Effector CD8-positive, alpha-beta T cell (primary cell): ENCODE measurements around the gene SLC5A1.

Experiments
- DNase-seq: peaks from one replicate; lab custom pipeline; 2025; lab: John Stamatoyannopoulos, UW

The SLC5A1 gene

DNA sequence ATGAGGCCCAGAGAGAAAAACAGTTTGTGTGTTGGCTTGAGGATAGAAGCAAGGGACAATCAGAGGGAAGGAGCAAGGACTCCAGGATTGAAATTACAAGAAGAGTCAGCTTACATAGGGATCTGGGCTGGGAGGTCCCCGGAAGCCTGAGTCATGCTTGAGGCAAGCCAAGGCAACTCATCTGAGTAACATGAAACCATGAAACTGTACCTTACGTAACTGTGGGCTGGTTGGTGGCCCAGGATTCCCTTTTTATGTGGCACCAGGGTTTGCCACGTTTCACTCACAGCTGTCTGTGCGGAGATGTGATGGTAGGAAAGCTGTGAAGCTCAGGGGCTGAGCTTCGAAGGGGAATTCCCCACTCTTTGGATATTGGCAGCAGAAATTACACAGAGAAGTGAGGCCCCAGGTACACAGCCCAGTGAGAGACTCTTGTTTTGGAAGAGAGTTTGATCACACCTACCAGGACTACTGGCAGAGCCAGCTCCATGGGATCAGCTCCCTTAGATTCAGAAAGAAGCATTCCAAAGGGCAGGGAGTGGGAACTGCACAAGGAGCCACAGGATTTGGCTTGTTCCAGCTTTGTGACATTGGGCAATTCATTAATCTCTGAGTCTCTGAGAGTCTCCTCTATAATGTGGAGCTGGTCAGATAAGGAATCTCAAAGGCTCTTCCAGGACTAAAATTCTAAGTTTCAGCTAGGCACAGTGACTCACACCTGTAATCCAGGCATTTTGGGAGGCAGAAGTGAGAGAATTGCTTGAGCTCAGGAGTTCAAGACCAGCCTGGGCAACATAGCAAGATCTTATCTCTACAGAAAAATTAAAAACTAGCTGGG, 7.8 kb downstream of the SLC5A1 start:
- no peak for DNase-seq

DNA sequence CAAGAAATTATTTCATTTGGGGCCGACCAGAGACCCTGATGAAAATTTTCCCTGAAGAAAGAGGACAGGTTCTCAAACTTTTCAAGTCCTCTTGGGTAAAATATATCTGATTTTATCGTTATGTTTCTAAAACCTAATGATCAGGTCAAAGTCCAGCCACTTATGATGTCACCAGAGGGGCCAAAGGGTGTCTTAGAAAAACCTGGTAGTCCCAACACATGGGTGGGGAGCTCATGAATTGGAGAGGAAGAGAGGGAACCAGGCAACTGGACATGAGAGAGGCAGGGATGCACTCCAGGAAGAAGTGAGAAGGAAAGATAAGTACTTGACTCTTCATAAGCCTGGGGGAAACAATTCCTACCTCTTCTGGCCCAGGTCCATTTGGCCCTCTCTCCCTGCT, 9.2 kb downstream of the SLC5A1 start:
- no peak for DNase-seq

DNA sequence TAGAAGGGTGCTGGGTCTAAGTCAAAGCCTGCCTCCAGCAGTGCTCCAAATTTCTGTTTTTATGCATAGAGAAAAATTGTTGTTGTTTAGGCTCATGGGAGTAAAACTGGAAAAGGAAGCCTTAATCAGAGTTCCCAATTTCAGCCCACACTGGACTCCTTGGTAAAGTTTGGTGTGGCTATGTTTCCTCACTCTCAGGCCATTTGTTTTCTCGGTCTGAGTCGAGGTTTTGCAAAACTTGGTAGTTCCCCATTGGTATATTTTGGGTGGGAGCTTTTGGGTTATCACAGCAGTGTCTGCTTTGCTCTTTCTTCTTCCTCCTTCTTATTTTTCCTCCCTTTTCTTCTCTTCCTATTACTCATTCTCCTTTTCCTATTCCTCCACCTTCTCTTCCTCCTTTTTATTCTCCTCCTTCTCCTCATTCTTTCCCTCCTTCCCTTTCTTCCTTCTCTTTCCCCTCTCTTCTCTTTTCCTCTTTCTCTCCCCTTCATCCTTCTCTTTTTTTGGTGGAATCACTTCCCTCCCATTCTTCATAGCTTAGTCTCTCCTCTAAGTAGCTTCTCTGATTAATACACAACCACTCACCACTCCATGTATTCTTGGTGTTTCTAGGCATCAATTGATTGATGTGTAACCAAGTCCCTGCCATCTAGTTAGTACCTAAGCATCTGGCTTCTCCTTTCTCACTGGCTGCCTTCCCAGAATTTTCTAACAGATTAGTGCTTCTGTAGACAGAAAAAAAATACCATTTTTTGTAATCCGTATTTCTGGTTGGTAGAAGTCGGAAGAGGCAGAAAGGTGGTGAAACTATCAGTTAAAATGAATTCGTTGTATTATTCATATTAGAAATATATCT, 10.1 kb downstream of the SLC5A1 start:
- DNase-seq: no peak

DNA sequence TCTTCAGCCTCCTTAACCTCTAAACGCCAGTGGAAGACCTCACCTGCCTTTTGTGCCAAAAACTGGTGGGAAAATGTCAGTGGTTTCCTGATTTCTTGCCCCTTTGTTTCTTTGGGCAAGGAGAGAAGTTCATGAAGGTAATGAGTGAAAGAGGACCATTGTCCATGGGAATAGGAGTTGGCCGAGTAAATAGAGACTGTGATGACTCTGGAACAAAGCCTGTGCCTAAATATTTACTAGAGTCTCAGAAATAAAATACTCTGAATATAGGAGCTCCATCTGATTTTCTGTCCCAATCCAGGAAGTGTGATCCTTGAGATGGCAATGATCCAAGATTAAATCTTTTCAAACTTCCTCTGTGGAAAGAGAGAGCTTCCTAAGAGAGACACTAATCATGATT, 12.0 kb downstream of the SLC5A1 start:
- no peak for DNase-seq

DNA sequence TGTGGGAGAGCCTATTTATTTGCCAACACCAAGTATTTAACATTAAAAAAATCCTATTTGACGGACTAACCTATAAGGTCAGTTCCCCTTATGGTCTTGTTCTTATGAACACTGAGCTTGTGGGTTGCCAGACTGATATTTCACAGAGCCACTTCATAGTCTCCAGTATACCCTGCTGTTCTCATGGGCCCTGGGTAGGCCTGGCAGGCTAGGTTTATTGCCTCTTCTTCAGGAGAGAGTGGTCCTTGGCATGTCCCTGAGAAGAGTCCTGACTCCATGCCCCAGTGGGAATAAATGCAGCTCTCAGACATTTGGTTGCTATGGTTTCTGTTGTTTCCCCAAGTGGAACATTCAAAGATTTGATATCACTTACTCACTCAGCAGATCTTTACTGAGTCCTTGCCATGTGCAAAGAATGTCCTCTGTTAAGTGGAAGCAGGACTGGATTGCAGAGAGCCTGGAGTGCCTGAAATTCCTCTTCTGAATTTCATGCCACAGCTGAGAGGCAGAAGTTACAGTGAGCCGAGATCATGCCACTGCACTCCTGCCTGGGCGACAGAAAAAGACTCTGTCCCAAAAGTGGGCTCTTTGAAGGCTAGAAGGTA, 15.7 kb downstream of the SLC5A1 start:
- no peak for DNase-seq

DNA sequence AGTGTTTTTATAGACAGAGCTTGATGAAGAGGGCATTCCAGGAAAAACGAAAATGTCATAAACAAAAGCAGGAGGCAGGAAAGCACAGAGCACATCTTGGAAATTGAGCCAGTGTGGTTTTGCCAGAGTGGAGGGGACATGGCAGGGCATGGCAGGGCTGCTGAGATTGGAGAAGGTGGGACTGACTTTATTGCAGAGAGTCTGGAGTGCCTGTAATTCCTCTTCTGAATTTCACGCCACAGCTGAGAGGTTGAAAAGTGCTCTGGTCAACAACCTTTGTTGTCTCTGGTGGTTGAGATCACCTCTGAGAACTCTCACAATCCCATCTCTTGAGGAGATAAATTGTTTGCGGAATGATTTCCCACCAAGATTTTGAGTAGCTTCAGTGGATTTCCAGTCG, 16.4 kb downstream of the SLC5A1 start:
- DNase-seq: no peak

DNA sequence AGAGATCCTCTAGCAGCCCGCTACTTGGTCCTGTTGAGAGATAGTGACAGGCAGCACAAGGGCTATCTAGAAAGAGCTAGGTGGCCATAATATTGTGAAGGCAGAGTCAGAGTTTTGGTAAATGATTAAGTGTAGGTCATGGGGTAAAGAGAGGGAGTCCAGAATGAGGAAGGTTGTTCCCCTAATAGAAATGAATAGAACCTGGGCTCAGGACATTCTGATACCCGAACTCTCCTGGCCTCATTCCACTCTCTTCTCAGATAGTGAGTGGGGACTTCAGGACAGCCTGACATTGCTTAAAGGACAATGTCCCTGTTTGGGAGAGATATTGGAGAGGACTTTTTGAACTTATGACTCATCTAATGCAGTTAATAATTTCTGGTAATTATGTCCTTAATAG, 20.6 kb downstream of the SLC5A1 start:
- no peak for DNase-seq

DNA sequence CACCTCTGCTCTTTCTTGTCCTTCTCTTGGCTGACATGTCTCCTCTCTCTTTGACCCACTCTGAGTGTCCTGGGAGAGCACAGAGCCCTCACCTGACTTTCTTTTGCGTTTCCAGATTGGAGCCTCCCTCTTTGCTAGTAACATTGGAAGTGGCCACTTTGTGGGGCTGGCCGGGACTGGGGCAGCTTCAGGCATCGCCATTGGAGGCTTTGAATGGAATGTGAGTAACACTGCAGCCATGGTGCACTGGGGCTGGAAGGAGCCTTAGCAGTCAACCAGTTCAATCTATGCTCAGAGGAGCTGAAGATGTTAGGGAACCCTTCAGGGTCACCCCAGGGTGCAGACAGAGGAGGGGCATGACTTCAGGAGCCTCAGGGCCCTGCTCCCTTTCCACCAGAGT, 23.8 kb downstream of the SLC5A1 start:
- DNase-seq: no peak

DNA sequence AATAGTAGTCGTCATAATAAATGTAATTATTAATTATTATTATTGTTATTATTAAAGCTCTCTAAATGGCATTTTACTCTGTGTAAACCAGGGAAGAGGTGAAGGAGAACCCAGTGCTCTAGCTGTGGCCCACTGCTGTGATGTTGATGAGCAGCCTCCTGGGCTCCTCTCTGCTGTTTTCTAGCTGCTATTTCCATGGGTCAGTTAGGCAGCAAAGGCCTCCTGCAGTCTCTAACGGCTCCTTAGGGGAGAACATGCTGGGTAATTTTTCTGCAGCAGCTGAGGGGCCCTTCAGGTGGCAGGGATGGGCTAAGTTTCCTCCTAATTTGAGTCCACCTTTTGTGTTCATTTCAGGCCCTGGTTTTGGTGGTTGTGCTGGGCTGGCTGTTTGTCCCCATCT, 24.6 kb downstream of the SLC5A1 start:
- DNase-seq: no peak

DNA sequence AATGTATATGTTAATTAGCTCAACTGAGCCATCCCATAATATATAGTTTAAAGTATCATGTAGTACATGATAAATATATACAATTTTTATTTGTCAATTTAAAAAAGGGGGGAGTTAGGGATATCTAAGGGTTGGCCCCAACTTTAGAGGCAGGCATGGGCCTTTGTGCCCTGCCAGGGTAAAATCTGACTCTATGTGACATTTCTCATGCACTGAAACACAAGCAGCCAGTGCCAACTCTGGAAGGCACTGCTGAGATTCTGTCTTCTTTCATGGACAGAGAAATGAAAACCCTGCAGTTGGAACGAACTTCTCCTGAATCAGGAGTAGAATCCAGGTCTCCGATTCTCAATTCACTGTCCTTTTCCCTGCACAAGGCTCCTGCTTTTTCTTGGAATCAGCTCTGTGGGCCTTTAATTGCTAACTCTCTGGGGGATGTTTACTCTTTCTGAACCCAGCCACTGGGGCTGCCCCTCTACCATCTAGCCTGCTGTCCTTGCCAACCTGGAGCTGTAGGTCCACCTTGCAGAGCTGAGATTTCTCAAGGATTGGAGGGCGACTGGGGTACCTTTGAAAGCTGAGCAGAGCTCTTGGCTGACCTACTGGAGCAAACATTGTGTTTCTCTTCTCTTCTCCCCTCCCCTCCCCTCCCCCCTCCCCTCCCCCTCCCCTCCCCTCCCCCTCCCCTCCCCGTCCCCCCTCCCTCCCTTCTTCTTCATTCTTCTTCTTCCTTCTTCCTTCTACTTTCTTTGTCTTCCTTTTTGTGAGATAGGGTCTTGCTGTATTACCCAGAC, 26.7 kb downstream of the SLC5A1 start:
- DNase-seq: no peak

DNA sequence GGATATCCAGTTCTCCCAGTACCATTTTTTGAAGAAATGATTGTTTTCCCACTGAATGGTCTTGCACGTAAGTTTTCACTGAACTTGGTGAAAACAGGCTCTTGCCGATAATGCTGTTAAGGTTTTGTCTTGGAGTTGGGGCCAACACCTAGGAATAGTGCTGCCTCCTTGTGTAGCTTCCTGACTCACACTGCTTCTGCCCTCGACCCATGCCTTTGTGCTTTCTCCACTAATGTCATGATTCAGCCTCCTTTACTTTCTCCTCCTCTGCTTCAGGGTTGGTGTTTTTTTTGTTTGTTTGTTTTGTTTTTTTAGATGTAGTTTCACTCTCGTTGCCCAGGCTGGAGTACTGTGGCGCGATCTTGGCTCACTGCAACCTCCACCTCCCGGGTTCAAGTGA, 30.2 kb downstream of the SLC5A1 start:
- DNase-seq: no peak

DNA sequence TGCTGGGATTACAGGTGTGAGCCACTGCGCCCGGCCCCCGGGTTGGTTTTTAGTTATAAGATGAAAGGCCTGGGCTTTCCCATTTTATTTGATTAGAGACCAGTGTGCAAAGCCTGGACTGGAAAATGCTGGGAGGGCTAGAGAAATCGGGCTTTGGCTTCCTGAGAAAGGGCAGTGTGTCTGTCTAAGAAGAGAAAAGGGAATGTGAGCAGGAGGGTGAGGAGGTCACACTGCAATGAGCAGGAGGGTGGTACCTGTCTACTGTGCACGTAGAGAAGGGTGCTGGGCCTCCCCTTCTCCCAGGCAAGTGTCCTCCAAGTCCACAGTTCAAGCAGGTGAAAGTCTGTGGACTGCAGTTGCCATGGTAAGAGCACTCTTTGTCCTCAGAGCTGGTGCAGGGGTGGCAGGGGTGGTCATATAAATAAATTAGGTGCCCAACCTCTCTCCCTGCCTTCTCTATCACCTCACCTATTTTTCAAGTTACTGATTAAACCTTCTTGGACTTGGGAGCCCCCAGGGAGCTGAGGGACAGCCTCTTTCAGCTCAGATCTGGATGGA, 30.8 kb downstream of the SLC5A1 start:
- DNase-seq: no peak

DNA sequence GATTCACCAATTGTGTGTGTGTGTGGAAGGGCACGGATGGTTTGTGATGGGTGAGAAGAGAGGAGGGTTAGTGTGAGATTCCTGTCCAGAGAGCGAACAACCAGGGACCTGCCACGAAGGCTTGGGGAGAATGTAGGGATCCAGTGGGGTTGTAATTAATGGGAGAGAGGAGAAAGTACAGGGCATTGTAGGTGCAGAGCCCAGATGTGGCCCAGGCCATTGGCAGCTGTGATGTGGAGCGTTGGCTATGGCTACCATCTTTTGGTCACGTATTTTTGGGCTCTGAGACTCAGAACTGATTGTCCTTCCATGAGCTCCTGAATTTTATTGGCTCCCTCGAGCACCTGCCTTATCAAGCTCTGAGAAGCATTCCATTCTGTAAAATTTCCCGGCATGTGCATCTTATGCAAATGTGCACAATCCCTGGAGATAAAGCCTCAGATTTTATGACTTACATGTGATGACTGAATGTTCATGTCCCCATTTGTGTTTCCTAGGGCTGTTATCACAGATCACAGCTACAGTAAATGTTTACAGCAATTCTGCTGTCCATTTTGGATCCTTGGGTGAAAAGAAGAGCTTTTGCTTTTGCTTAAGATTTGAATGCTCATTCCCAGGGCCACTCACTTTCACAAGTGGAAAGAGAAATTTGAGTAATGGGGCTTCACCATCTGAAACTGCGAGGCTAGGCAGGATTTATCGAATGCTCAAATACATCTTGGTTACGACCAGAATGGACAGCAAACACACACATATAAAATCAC, 33.1 kb downstream of the SLC5A1 start:
- DNase-seq: no peak

DNA sequence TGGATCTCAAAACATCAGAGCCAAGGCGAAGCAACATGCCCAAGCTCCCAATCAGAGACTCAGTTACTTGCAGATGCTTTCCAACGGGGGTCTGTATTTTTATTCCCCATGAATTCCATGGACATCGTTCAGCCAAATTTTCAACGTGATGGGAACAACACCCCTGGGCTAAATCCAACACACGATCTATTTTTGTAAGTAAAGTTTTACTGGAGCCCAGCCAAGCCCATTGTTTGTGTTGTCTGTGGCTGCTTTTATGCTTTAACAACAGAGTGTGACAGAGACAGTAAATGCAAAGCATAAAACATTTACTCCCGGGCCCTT, 33.7 kb downstream of the SLC5A1 start:
- DNase-seq: no peak

DNA sequence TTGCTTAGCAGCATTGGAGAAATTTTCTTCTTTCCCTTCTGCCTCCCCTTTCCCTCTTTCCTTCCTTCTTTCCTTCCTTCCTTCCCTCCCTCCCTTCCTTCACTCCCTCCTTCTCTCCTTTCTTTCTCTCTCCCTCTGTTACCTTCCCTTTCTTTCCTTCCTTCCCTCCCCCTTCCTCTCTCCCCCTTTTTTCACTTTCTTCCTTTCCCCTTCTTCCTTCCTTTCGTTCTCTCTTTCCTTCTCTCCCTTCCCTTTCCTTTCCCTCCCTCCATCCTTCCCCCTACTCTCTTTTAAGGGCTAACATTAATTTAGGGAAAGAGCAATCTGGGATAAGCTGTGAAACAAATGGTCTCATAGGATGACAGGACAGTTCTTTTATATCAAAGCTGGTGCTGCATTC, 34.1 kb downstream of the SLC5A1 start:
- DNase-seq: no peak

DNA sequence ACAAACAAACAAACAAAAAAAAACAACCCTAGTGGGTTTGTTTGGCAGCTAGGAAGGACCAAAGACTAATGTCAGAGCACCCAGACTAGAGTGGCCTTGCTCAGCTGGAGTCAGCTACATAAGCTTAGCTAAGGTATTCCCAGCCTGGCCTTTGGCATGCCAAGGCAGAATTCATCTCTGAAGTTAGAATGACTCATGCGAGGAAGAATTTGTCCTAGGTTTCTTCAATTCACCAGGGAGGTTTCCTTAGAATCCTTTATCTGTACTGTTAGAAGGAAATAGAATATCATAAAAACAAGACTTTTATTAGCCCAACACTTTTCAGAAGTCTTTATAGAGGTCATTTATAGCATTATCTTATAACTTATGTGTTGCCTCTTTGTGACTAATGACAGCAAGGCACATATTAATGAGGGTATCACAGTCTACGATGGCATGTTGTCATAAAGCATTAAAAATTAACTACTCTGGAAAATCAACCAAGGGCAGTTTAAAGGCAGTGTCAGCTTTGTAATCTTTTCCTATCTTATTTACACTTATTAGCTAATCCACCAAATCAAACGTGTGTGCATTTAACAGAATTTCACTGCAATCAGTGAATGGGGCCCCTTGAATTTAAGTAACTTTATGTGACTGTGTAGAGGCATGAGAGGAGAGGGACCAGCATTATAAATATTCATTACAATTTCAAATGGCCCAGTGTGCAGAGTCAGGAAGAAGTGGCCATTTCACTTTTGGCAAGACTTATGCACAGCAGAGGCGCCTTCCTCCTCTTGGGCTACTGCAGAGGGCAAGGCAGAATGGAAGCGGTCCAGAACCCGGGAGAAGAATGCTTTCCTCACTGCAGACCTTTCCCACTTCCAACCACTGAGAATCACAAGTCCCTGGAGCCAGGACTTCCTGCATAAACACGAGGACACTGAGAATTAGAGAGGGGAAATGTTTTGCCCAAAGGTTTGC, 36.3 kb downstream of the SLC5A1 start:
- no peak for DNase-seq

DNA sequence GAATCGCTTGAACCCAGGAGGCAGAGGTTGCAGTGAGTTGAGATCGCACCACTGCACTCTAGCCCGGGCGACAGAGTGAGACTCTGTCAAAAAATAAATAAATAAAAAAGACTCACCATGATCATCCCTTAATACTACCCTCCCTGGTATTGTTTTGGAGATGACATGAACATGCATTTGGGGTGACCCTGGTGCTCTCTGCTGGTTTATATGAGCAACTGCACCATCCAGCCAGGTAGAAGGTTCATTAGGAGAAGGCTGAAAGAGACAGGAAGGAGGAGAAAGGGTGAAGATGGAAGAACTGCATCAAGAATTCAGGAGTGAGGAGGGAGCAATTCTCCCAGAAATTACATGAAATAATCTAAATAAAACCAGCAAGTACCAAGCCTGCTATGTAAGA, 37.8 kb downstream of the SLC5A1 start:
- DNase-seq: no peak

DNA sequence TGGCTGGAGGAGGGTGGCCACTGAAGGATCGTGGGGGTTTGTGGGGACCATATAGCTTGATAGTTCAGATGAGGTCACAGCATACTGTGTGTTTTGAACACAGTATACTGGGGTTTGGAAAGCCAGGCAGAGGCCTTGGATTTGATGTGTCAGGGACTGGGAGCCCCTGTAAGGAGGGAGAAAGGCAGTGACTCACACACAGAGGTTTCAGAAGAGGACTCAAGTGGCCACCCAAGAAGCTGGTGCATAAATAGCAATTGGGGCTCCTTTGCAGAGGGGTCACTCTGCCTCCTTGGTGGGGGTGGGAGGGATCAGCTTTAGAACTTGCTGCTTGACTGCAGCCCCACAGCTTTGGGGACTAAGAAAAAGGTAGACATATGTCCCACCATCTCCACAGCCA, 39.3 kb downstream of the SLC5A1 start:
- no peak for DNase-seq

DNA sequence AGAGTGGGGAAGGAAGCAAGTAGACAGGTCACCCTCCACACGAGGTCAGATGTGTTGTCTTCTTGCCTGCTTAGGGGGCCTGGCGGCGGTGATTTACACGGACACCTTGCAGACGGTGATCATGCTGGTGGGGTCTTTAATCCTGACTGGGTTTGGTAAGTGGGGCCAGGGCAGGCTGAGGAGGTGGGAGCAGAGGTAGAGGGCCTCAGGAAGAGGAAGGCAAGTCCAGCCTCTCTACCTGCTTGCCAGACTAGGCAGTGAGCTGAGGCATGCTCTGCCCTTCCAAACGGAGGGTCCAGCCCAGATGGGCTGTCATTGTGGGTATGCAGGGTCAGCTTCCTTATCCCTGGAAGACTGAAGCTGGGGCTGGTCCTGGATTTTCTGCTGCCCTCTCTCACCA, 39.9 kb downstream of the SLC5A1 start:
- no peak for DNase-seq

DNA sequence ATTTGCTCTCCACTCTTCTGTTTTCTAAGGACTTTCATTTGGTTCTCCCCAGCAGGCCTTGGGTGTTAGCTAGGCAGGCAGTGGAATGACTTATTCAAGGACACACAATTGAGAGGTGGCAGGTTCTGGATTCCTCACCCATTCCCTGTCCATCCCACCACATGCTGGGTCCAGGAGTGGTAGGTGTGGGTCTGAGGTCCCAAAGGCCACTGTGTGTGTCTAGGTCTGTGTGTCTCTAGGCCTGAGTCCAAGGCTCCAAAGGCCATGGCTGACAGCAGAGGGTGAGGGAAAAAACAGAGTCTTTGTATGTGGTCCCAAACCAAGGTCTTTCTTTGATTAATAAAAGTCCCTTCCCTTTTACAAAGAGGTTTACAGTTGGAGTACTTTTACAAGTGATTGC, 40.8 kb downstream of the SLC5A1 start:
- DNase-seq: no peak
